HG03342 (cell line): ENCODE data around the gene MTRF1L.
"Not testable (repeated sequence)": the region's sequence is repeated elsewhere in the genome, so short reads cannot be mapped to it uniquely, and the experiment has no call there.

Experiments used
- ATAC-seq: cut with Tn5 transposase; IDR thresholded peaks from one replicate; pipeline ENCODE4 v1.9.1; 2021; ENCODE audit warnings: mild to moderate bottlenecking, moderate library complexity; ENCODE audit not compliant: unreplicated experiment

Gene MTRF1L

GRCh38 chr6:152975204-152975915, 27.1 kb downstream of the MTRF1L start:
- ATAC-seq: peak; percentile 63

GRCh38 chr6:152973916-152974315, 28.6 kb downstream of the MTRF1L start:
- no peak for ATAC-seq

- no peak for ATAC-seq
Observed at GRCh38 chr6:152969688-152970418, 32.7 kb downstream of the MTRF1L start.

- not testable (repeated sequence) for ATAC-seq
Observed at GRCh38 chr6:152966168-152966894, 36.2 kb downstream of the MTRF1L start.

GRCh38 chr6:152959333-152959732, 43.2 kb downstream of the MTRF1L start:
- ATAC-seq: no peak

- no peak for ATAC-seq
Observed at GRCh38 chr6:152957796-152958195, 44.7 kb downstream of the MTRF1L start.

GRCh38 chr6:152954443-152954842, 48.1 kb downstream of the MTRF1L start:
- ATAC-seq: peak; percentile 59

GRCh38 chr6:152952866-152953509, 49.5 kb downstream of the MTRF1L start:
- ATAC-seq: no peak

- no peak for ATAC-seq
Observed at GRCh38 chr6:152952045-152952444, 50.5 kb downstream of the MTRF1L start.

GRCh38 chr6:152950240-152950639, 52.3 kb downstream of the MTRF1L start:
- ATAC-seq: no peak

- ATAC-seq: peak; percentile 81
Observed at GRCh38 chr6:152948150-152948768, 54.2 kb downstream of the MTRF1L start.

GRCh38 chr6:152946995-152947394, 55.5 kb downstream of the MTRF1L start:
- no peak for ATAC-seq

GRCh38 chr6:152946484-152946883, 56.0 kb downstream of the MTRF1L start:
- ATAC-seq: no peak

GRCh38 chr6:152943260-152943897, 59.1 kb downstream of the MTRF1L start:
- ATAC-seq: no peak

GRCh38 chr6:152942319-152942869, 60.1 kb downstream of the MTRF1L start:
- no peak for ATAC-seq

- no peak for ATAC-seq
Observed at GRCh38 chr6:152941746-152942145, 60.8 kb downstream of the MTRF1L start.
